Activated T-cell treated with anti-CD3 and anti-CD28 coated beads for 4 hours (primary cell): ENCODE results near the gene SAA4.

Source experiments
- DNase-seq: peaks from one replicate; pipeline ENCODE4 v3.0.0-alpha.2; 2020

The SAA4 gene

DNA sequence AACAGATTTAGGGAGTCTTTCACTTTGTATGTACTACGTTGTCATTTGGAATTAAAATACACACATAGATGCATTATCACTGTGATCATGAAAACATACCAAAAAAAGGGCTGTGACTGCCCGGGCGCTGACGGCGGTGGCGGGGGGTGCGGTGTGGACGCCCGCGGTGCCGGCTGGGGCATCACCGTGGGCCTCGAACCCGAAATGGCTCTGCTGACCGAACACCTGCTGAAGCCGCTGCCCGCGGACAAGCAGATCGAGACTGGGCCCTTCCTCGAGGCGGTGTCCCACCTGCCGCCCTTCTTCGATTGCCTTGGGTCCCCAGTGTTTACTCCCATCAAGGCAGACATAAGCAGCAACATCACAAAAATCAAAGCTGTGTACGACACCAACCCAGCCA, 47.8 kb downstream of the SAA4 start:
- DNase-seq, result no peak
